Neuron (in vitro differentiated cells): ENCODE measurements around the gene LDLRAD2.

ENCODE experiments used
- H2AFZ ChIP-seq: one replicate; pipeline ENCODE4 v1.6.1; 2013; ENCODE audit warnings: low read depth, mild to moderate bottlenecking, inconsistent platforms, low read length, moderate library complexity
- H3K27me3 ChIP-seq: one replicate; pipeline ENCODE4 v1.6.1; 2013; ENCODE audit warnings: low read length; ENCODE audit not compliant: insufficient read depth
- H3K36me3 ChIP-seq: one replicate; pipeline ENCODE4 v1.6.1; 2013; ENCODE audit warnings: low read length; ENCODE audit not compliant: insufficient read depth
- H3K4me1 ChIP-seq: one replicate; pipeline ENCODE4 v1.6.1; 2013; ENCODE audit warnings: low read length; ENCODE audit not compliant: insufficient read depth
- H3K4me3 ChIP-seq: 2 replicates; pipeline ENCODE4 v1.5.1; 2013; ENCODE audit warnings: mild to moderate bottlenecking, low read length, moderate library complexity
- H3K9me3 ChIP-seq: one replicate; pipeline ENCODE4 v1.6.1; 2013; ENCODE audit warnings: low read length

The LDLRAD2 gene

GRCh38 chr1:21857142-21857839 is 45.2 kb downstream of the LDLRAD2 start:
- Histone ChIP-seq H3K27me3 (no peaks in the 10 kb centered on the region), H3K4me3 (no peak overlapping the region), H2AFZ (no peak overlapping the region), H3K4me1 (no peaks in the 10 kb centered on the region), H3K9me3 (peaks cover 5% of the 10 kb centered on the region), H3K36me3 (peaks cover 15% of the 10 kb centered on the region)

GRCh38 chr1:21857840-21858670 is 46.0 kb downstream of the LDLRAD2 start:
- Histone ChIP-seq H3K9me3 (peaks cover 5% of the 10 kb centered on the region), H3K4me3 (no peak overlapping the region), H3K36me3 (peaks cover 15% of the 10 kb centered on the region), H3K4me1 (no peaks in the 10 kb centered on the region), H2AFZ (no peak overlapping the region), H3K27me3 (no peaks in the 10 kb centered on the region)

DNA sequence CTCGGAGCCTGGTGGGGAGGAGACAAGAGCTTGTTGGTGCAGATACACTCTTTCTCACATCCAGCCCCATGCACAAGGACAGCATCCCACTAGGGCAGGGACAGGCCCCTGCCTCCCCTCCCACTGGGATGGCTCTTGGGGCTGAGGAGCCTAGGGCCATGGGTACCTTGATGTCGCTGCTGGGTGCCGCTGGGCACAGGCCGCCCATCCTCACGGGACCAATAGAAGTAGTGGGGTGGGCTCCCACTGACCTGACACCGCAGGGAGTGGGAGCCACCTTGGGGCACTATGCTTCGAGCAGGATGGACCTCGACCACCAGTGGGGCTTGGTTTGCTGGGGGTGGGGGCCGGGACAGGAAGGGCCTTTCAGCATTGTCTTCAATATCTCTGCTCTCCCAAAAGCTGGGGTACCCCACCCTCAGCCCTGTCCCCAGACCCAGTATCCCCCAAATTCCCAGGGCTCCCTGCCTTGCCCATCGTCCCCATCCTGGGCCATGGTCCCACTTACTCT is 47.7 kb downstream of the LDLRAD2 start:
- Histone ChIP-seq H3K4me1 (no peaks in the 10 kb centered on the region), H3K9me3 (peaks cover 5% of the 10 kb centered on the region), H3K27me3 (no peaks in the 10 kb centered on the region), H2AFZ (no peak overlapping the region), H3K36me3 (peaks cover 15% of the 10 kb centered on the region), H3K4me3 (no peak overlapping the region)

GRCh38 chr1:21860971-21861370 is 48.9 kb downstream of the LDLRAD2 start:
- H2AFZ ChIP-seq, result no peak overlapping the region
- H3K27me3 ChIP-seq, result no peaks in the 10 kb centered on the region
- peaks cover 15% of the 10 kb centered on the region for H3K36me3 ChIP-seq
- peaks cover 5% of the 10 kb centered on the region for H3K9me3 ChIP-seq
- no peak overlapping the region for H3K4me3 ChIP-seq
- H3K4me1 ChIP-seq, result peaks cover 5% of the 10 kb centered on the region

DNA sequence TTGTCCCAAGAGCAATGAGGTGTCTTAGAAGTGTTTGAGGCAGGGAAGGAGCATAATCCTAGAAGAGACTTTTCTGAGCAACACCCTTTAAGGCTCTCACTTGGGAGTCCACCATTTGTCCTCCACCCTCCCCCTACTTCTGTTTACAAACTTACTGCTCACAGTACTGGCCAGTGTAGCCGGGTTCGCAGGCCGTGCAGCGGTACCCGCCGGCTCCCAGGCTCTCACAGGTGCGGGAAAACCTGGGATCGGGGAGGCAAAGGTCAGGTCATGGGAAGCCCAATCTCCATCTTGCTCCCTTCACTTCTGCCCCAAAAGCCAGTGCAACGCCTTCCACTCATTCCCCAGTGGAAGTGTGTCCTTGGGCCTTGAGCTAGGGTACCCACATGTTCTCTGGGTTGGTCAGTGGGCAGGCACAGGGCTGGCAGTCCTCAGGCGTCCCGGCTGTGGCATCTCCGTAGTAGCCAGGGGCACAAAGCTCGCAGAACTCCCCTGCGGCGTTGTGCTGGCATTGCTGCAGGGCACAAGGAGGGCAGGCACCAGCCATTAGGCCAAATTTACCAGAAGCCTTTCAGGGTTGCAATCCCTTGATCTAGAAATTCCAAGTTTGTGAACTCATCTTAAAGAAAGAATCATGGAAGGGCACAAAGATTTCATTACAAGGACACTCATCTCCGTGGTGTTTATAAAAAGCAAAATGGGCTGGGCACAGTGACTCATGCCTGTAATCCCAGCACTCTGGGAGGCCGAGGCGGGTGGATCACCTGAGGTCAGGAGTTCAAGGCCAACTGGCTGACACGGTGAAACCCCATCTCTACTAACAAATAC is 49.8 kb downstream of the LDLRAD2 start:
- no peak overlapping the region for H2AFZ ChIP-seq
- H3K27me3 ChIP-seq, result no peaks in the 10 kb centered on the region
- H3K9me3 ChIP-seq, result peaks cover 5% of the 10 kb centered on the region
- no peak overlapping the region for H3K4me3 ChIP-seq
- peaks cover 13% of the 10 kb centered on the region for H3K36me3 ChIP-seq
- peaks cover 11% of the 10 kb centered on the region for H3K4me1 ChIP-seq

DNA sequence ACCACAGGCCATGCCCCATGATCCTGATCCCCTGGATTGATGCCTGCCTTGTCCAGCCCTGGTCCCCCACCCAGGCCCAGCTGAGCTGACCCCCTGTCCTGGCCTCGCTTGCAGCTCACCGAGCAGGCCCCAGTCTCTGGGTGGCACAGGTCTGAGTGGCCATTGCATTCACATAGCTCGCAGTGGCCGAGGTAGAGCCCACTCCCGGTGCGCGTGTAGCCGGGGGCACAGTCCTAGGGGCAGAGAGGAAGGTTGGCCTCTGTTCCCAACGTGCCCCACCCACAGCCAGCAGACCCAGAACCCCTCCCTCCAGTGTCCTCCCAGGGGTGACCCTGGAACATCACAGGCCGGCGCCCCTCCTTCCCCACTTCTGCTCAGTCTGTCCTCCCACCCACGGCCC is 51.9 kb downstream of the LDLRAD2 start:
- Histone ChIP-seq H3K4me3 (no peak overlapping the region), H3K36me3 (peaks cover 6% of the 10 kb centered on the region), H3K27me3 (no peaks in the 10 kb centered on the region), H2AFZ (no peak overlapping the region), H3K4me1 (peaks cover 11% of the 10 kb centered on the region), H3K9me3 (peaks cover 5% of the 10 kb centered on the region)

- Histone ChIP-seq H3K9me3 (peaks cover 5% of the 10 kb centered on the region), H3K27me3 (no peaks in the 10 kb centered on the region), H2AFZ (no peak overlapping the region), H3K4me3 (no peak overlapping the region), H3K36me3 (peaks cover 3% of the 10 kb centered on the region), H3K4me1 (peaks cover 11% of the 10 kb centered on the region)
Measured at GRCh38 chr1:21864730-21865129, 52.7 kb downstream of the LDLRAD2 start.

DNA sequence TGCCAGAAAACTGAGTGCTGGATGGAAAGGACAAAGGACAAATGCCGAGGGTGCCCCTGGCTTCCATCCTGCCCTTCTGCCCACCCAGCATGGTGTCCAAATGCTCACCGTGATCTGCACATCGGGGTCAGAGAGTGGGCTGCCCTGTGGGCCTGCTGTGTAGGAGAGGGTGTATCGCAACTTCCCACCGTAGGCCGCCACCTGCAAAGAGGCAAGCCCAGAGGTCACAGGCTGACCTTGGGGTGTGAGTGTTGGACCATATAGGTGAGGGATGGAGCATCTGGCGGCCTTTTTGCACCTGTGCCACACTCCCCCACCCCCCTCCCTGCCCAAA is 53.5 kb downstream of the LDLRAD2 start:
- Histone ChIP-seq H3K4me1 (peaks cover 11% of the 10 kb centered on the region), H3K36me3 (peaks cover 3% of the 10 kb centered on the region), H3K27me3 (no peaks in the 10 kb centered on the region), H3K9me3 (peaks cover 5% of the 10 kb centered on the region), H3K4me3 (no peak overlapping the region), H2AFZ (no peak overlapping the region)

DNA sequence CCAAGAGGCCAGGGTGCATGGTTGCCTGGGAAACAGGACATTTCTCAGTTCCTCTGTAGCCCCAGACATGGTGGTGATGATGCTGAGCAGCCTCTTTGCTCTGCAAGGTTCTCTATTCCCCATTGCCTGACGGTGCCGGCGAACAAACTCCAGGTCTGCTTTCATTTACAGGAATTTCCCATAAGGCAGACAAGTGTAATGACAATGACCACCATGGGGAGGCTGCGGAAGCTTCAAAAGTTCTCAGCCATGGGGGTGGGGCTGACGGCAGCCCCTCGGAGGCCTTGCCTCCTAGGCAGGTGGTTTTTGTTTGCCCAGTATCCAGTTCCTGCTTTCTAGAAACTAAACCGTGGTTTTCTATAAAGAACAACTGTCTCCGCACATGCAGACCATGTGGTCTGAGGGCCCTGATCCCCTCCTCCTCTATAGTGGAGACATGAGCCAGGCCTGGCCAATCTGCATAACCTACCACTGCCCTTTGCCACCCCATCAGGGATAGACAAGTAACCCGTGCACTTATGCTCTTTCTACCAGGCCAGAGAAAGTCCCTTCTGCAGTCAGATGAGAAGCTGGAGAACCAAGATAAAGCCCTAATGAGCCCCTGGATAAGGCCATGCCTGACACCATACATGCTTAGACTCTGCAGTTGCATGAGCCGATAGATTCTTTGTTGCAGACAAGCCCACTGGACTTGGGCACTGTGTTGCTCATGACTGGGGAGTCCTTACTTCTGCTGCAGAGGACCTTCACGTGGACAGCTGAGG is 54.1 kb downstream of the LDLRAD2 start:
- Histone ChIP-seq H3K4me1 (peaks cover 11% of the 10 kb centered on the region), H2AFZ (no peak overlapping the region), H3K27me3 (no peaks in the 10 kb centered on the region), H3K4me3 (no peak overlapping the region), H3K36me3 (peaks cover 3% of the 10 kb centered on the region), H3K9me3 (peaks cover 5% of the 10 kb centered on the region)

DNA sequence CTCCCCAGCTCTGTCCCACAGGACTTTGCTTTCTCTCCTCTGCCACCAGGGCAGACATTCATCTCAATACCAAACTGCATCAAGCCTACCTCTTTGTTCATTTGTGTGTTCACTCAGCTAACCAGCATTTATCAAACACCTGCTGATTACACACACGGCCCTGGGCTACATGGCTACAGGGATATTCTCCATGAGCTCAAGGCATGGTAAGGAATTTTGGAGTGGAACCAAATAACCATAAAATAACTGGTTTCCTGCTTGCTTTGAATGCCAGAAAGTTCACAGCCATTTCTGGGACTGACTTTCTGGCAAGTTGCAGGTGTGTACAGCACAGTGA is 54.6 kb downstream of the LDLRAD2 start:
- Histone ChIP-seq H3K27me3 (no peaks in the 10 kb centered on the region), H3K36me3 (peaks cover 2% of the 10 kb centered on the region), H3K9me3 (peaks cover 2% of the 10 kb centered on the region)

GRCh38 chr1:21867451-21867996 is 55.5 kb downstream of the LDLRAD2 start:
- no peaks in the 10 kb centered on the region for H3K27me3 ChIP-seq
- no peak overlapping the region for H3K4me3 ChIP-seq

More for the DNA sequence above, 54.6 kb downstream of the LDLRAD2 start:
- H3K4me1 ChIP-seq, result peaks cover 11% of the 10 kb centered on the region
- no peak overlapping the region for H2AFZ ChIP-seq
- no peak overlapping the region for H3K4me3 ChIP-seq

GRCh38 chr1:21868482-21868881 is 56.4 kb downstream of the LDLRAD2 start:
- H3K4me3 ChIP-seq, result no peak overlapping the region
- H3K4me1 ChIP-seq, result peaks cover 11% of the 10 kb centered on the region
- peaks cover 4% of the 10 kb centered on the region for H3K36me3 ChIP-seq
- no peaks in the 10 kb centered on the region for H3K27me3 ChIP-seq
- no peak overlapping the region for H2AFZ ChIP-seq
- no peaks in the 10 kb centered on the region for H3K9me3 ChIP-seq

More at GRCh38 chr1:21867451-21867996, 55.5 kb downstream of the LDLRAD2 start:
- H3K36me3 ChIP-seq, result peaks cover 4% of the 10 kb centered on the region
- H2AFZ ChIP-seq, result no peak overlapping the region
- no peaks in the 10 kb centered on the region for H3K9me3 ChIP-seq
- peaks cover 11% of the 10 kb centered on the region for H3K4me1 ChIP-seq
